Measurements from ENCODE around the gene LAMTOR5.

The LAMTOR5 gene

GRCh38 chr1:110380672-110381283 is 26.7 kb downstream of the LAMTOR5 start:
- no peak for TF ChIP-seq CTCF (IDR thresholded peaks at IDR 0.05; ENCODE audit: low read depth, low read length)
- peaks cover 33% of the 10 kb centered on the region for H3K36me3 ChIP-seq
- no peak for DNase-seq
- no peaks in the 10 kb centered on the region for H3K9me3 ChIP-seq (ENCODE audit: severe bottlenecking)
- no peak overlapping the region for H3K4me3 ChIP-seq (ENCODE audit: low read depth, low read length)
- H3K27me3 ChIP-seq (ENCODE audit: insufficient read depth, low read depth, severe bottlenecking): no peaks in the 10 kb centered on the region
- no peak overlapping the region for H3K27ac ChIP-seq

GRCh38 chr1:110375490-110375889 is 32.0 kb downstream of the LAMTOR5 start:
- Histone ChIP-seq H3K27ac (no peak overlapping the region), H3K9me3 (ENCODE audit: severe bottlenecking) (no peaks in the 10 kb centered on the region), H3K36me3 (peaks cover 53% of the 10 kb centered on the region), H3K27me3 (ENCODE audit: insufficient read depth, low read depth, severe bottlenecking) (no peaks in the 10 kb centered on the region), H3K4me3 (ENCODE audit: low read depth, low read length) (no peak overlapping the region)
- no peak for DNase-seq
- TF ChIP-seq CTCF (IDR thresholded peaks at IDR 0.05; ENCODE audit: low read depth, low read length): no peak

- Histone ChIP-seq H3K36me3 (peaks cover 58% of the 10 kb centered on the region), H3K27me3 (ENCODE audit: insufficient read depth, low read depth, severe bottlenecking) (no peaks in the 10 kb centered on the region), H3K4me3 (ENCODE audit: low read depth, low read length) (no peak overlapping the region), H3K27ac (no peak overlapping the region), H3K9me3 (ENCODE audit: severe bottlenecking) (no peaks in the 10 kb centered on the region)
- no peak for DNase-seq
- TF ChIP-seq CTCF (IDR thresholded peaks at IDR 0.05; ENCODE audit: low read depth, low read length): no peak
Measured at GRCh38 chr1:110370827-110371226, 36.7 kb downstream of the LAMTOR5 start.

GRCh38 chr1:110364221-110364620 is 43.3 kb downstream of the LAMTOR5 start:
- TF ChIP-seq CTCF (IDR thresholded peaks at IDR 0.05; ENCODE audit: low read depth, low read length): no peak
- Histone ChIP-seq H3K36me3 (peaks cover 75% of the 10 kb centered on the region), H3K9me3 (ENCODE audit: severe bottlenecking) (no peaks in the 10 kb centered on the region), H3K27me3 (ENCODE audit: insufficient read depth, low read depth, severe bottlenecking) (no peaks in the 10 kb centered on the region), H3K4me3 (ENCODE audit: low read depth, low read length) (no peak overlapping the region), H3K27ac (no peak overlapping the region)
- no peak for DNase-seq

GRCh38 chr1:110361856-110362255 is 45.6 kb downstream of the LAMTOR5 start:
- no peak for DNase-seq

More at GRCh38 chr1:110361856-110362255, 45.6 kb downstream of the LAMTOR5 start:
- H3K9me3 ChIP-seq (ENCODE audit: severe bottlenecking): no peaks in the 10 kb centered on the region
- no peak for TF ChIP-seq CTCF (IDR thresholded peaks at IDR 0.05; ENCODE audit: low read depth, low read length)
- H3K4me3 ChIP-seq (ENCODE audit: low read depth, low read length): no peak overlapping the region
- H3K27me3 ChIP-seq (ENCODE audit: insufficient read depth, low read depth, severe bottlenecking): no peaks in the 10 kb centered on the region
- H3K36me3 ChIP-seq: peaks cover 78% of the 10 kb centered on the region
- H3K27ac ChIP-seq: no peak overlapping the region

Data from WERI-Rb-1 (cell line).